GOT3 (cell line): Measurements from ENCODE around the gene TMEM120A.

Experiments
- DNase-seq: peaks from one replicate; lab custom pipeline; 2025; ENCODE audit warnings: mixed read lengths; lab: John Stamatoyannopoulos, UW

TMEM120A gene

GRCh38 chr7:75957021-75957736 lies 37.2 kb downstream of the TMEM120A start:
- DNase-seq = no peak

GRCh38 chr7:75955331-75955955 lies 39.0 kb downstream of the TMEM120A start:
- no peak for DNase-seq

- no peak for DNase-seq
Observed at GRCh38 chr7:75953931-75954330, 40.5 kb downstream of the TMEM120A start.

GRCh38 chr7:75953431-75953830 lies 41.0 kb downstream of the TMEM120A start:
- DNase-seq = no peak

GRCh38 chr7:75951506-75951905 lies 42.9 kb downstream of the TMEM120A start:
- DNase-seq = no peak

GRCh38 chr7:75950111-75950681 lies 44.2 kb downstream of the TMEM120A start:
- no peak for DNase-seq

GRCh38 chr7:75948179-75948578 lies 46.2 kb downstream of the TMEM120A start:
- no peak for DNase-seq

GRCh38 chr7:75946207-75946855 lies 48.1 kb downstream of the TMEM120A start:
- DNase-seq = no peak

- no peak for DNase-seq
Observed at GRCh38 chr7:75945297-75946168, 48.9 kb downstream of the TMEM120A start.

GRCh38 chr7:75944507-75944906 lies 49.9 kb downstream of the TMEM120A start:
- no peak for DNase-seq

GRCh38 chr7:75943864-75944263 lies 50.5 kb downstream of the TMEM120A start:
- no peak for DNase-seq

GRCh38 chr7:75938921-75939320 lies 55.5 kb downstream of the TMEM120A start:
- no peak for DNase-seq

GRCh38 chr7:75937958-75938786 lies 56.2 kb downstream of the TMEM120A start:
- no peak for DNase-seq
